Measurements from ENCODE around the gene AFG3L2. TPM values are rescaled to one million over a fixed set of nuclear protein-coding genes. Genes with fewer than 3 reads are reported as not detected.

AFG3L2 gene
- total RNA-seq, 2 donors from 2014 or later: 47.1 to 49.5 TPM

- H3K4me1 ChIP-seq (ENCODE audit: control insufficient read depth, insufficient read depth, low read length): no peaks in the 10 kb centered on the region
- no peak overlapping the region for H3K27ac ChIP-seq (ENCODE audit: low read depth, low read length)
- no peak for DNase-seq
- H3K36me3 ChIP-seq (ENCODE audit: control insufficient read depth, insufficient read depth, low read length): peaks cover 82% of the 10 kb centered on the region
- H3K27me3 ChIP-seq (ENCODE audit: control insufficient read depth, insufficient read depth, low read length, poor library complexity, severe bottlenecking): no peaks in the 10 kb centered on the region
- H3K9ac ChIP-seq (ENCODE audit: extremely low read depth, low read length, poor library complexity, severe bottlenecking): no peak overlapping the region
- Mint-ChIP-seq H3K4me3 (no peak overlapping the region), H3K27me3 (ENCODE audit: insufficient read depth) (peaks cover 6% of the 10 kb centered on the region), H3K36me3 (ENCODE audit: low read depth) (peaks cover 51% of the 10 kb centered on the region), H3K4me1 (peaks cover 9% of the 10 kb centered on the region), H3K9me3 (peaks cover 17% of the 10 kb centered on the region), H3K27ac (no peak overlapping the region)
- peaks cover 25% of the 10 kb centered on the region for H3K9me3 ChIP-seq (ENCODE audit: control insufficient read depth, low read length)
- TF ChIP-seq CTCF (conservative IDR thresholded peaks at IDR 0.05): no peak
- H3K4me3 ChIP-seq (ENCODE audit: low read length): no peak overlapping the region
Measured at GRCh38 chr18:12312976-12313375, 64.1 kb downstream of the AFG3L2 start.

- Histone ChIP-seq H3K9me3 (ENCODE audit: control insufficient read depth, low read length) (peaks cover 25% of the 10 kb centered on the region), H3K27ac (ENCODE audit: low read depth, low read length) (no peak overlapping the region), H3K4me3 (ENCODE audit: low read length) (peak overlapping the region; percentile 21), H3K4me1 (ENCODE audit: control insufficient read depth, insufficient read depth, low read length) (peaks cover 8% of the 10 kb centered on the region), H3K27me3 (ENCODE audit: control insufficient read depth, insufficient read depth, low read length, poor library complexity, severe bottlenecking) (peaks cover 18% of the 10 kb centered on the region), H3K9ac (ENCODE audit: extremely low read depth, low read length, poor library complexity, severe bottlenecking) (no peak overlapping the region), H3K36me3 (ENCODE audit: control insufficient read depth, insufficient read depth, low read length) (peaks cover 61% of the 10 kb centered on the region)
- no peak for TF ChIP-seq CTCF (conservative IDR thresholded peaks at IDR 0.05)
- 97 to 100% methylated on average over 1 to 6 of the region's 6 CpGs for WGBS, 2 experiments (ENCODE audit: insufficient coverage in 1 of 2, insufficient read length in 1 of 2)
- DNase-seq: no peak
- Mint-ChIP-seq H3K4me1 (peaks cover 19% of the 10 kb centered on the region), H3K9me3 (peaks cover 17% of the 10 kb centered on the region), H3K27ac (no peak overlapping the region), H3K4me3 (no peak overlapping the region), H3K36me3 (ENCODE audit: low read depth) (peaks cover 45% of the 10 kb centered on the region), H3K27me3 (ENCODE audit: insufficient read depth) (peaks cover 24% of the 10 kb centered on the region)
Measured at GRCh38 chr18:12310762-12311161, 66.3 kb downstream of the AFG3L2 start.

DNA sequence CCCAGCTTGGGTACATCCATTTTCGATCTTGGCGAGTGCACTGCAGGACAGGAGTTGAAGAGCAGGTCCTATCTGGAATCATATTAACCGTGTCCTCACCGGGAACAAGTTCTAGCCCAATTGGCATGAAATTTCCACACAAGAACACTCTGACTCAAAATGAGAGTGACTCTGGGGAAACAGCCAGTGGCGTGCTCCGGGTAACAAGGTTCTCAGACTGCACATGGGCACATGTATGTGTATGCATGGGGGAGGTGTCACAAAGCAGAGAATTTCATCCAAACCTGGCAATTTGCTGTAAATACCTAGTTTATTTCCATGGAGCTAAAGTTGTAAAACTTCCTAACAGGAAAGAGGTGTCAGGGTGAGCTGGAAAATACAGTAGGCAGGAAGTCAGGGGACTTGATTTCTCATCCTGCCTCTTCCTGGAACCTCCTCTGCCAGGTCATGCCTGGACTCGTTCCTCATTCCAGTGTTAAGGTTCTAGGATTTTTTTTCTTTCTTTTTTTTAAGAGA is 67.3 kb downstream of the AFG3L2 start:
- peaks cover 17% of the 10 kb centered on the region for H3K9me3 Mint-ChIP-seq
- no peak for TF ChIP-seq CTCF (conservative IDR thresholded peaks at IDR 0.05)
- peaks cover 51% of the 10 kb centered on the region for H3K36me3 ChIP-seq (ENCODE audit: control insufficient read depth, insufficient read depth, low read length)
- WGBS, 2 experiments (ENCODE audit: insufficient coverage in 1 of 2, insufficient read length in 1 of 2): 78 to 81% methylated on average over 6 to 7 of the region's 7 CpGs
- peak overlapping the region; percentile 84 for H3K4me3 ChIP-seq (ENCODE audit: low read length)
- no peak overlapping the region for H3K27ac ChIP-seq (ENCODE audit: low read depth, low read length)
- peaks cover 39% of the 10 kb centered on the region for H3K36me3 Mint-ChIP-seq (ENCODE audit: low read depth)
- peaks cover 26% of the 10 kb centered on the region for H3K27me3 ChIP-seq (ENCODE audit: control insufficient read depth, insufficient read depth, low read length, poor library complexity, severe bottlenecking)
- H3K4me1 Mint-ChIP-seq: peaks cover 18% of the 10 kb centered on the region
- peak overlapping the region; percentile 80 for H3K9ac ChIP-seq (ENCODE audit: extremely low read depth, low read length, poor library complexity, severe bottlenecking)
- no peak overlapping the region for H3K27ac Mint-ChIP-seq
- peak overlapping the region; percentile 70 for H3K4me3 Mint-ChIP-seq
- DNase-seq: no peak
- H3K27me3 Mint-ChIP-seq (ENCODE audit: insufficient read depth): peaks cover 33% of the 10 kb centered on the region
- H3K4me1 ChIP-seq (ENCODE audit: control insufficient read depth, insufficient read depth, low read length): peaks cover 8% of the 10 kb centered on the region
- H3K9me3 ChIP-seq (ENCODE audit: control insufficient read depth, low read length): peaks cover 25% of the 10 kb centered on the region
